GM11168 (cell line): ENCODE measurements around the gene LYRM4.

Source experiments
- in situ Hi-C: fragments of 300-500 bp; cut with MboI; formaldehyde crosslinking; loops from one replicate; pipeline ENCODE4 v1.12.0; 2022; ENCODE audit warnings: low sequenced_read_pairs; ENCODE audit not compliant: unreplicated experiment

The LYRM4 gene

GRCh38 chr6:5181510-5182317 lies 79.0 kb downstream of the LYRM4 start:
- in situ Hi-C loops = no loop called here

GRCh38 chr6:5180636-5181035 lies 80.1 kb downstream of the LYRM4 start:
- in situ Hi-C loops = no loop called here

DNA sequence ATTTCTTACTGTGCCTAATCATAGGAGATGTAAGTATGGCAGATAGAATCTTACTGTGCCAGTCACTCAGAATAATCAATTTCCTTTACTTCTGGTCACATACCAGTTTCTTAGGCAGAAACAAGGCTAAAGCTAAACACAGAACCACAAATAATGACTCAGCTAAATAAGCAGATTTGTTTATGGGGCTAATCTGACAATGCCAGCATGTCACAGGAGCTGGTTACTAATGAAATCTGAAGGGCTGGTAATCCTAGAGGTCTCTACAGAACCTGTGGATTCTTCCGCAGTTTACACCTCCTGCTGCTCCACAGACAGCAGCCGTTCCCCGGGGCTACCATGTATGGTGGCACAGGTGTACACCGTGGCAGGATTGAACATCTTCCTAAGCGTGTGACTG lies 80.8 kb downstream of the LYRM4 start:
- in situ Hi-C loops = no loop called here

GRCh38 chr6:5178806-5179205 lies 81.9 kb downstream of the LYRM4 start:
- in situ Hi-C loops = no loop called here

GRCh38 chr6:5175635-5176034 lies 85.1 kb downstream of the LYRM4 start:
- in situ Hi-C loops = no loop called here

GRCh38 chr6:5174756-5175549 lies 85.8 kb downstream of the LYRM4 start:
- in situ Hi-C loops = no loop called here

- in situ Hi-C loops = no loop called here
These were observed 86.5 kb downstream of the LYRM4 start for GRCh38 chr6:5174244-5174643.

DNA sequence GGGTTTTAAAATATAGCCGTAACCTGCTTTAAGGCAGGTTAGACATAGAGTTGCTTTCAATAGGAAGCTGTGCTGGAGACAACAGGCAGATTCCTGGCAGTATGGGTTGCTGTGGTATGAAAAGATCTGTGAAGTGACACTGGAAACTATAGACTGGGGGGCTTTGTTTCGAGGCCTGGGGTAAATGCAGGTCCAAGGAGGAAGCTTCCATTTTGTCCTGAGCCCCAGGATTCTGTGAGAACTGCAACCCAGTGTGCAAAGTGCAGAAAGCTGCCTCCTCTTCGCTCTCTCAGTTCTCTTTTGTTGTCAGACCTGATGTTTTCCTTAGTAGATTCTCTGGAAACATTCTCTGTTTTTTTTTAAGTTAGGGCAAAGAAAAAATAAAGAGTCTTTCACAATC lies 86.9 kb downstream of the LYRM4 start:
- in situ Hi-C loops = no loop called here

DNA sequence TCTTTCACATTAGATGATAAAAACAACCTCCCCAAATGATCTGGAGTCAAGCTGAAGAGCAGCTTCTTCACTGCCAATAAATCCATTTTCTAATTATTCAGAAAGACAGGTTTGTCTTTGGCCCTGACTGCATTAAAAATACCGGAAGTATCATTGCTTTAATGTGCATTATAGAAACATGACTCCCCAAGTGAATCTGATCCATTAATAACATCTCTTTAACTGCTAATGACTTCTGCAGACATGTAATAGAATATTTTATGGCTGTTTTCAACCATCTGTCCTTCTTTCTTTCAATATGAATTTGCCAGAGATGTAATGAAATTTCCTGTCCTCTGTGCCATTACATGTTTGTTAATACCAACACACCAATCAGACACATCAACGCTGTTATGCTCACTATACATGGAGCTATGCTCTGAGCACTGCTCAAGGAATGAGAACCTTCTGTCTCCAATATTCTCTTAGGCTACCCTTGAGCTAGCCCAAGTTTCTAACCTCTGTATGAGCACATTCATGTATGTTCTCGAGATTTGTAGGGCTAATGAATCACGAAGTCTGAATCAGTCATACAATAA lies 87.8 kb downstream of the LYRM4 start:
- in situ Hi-C loops = no loop called here

DNA sequence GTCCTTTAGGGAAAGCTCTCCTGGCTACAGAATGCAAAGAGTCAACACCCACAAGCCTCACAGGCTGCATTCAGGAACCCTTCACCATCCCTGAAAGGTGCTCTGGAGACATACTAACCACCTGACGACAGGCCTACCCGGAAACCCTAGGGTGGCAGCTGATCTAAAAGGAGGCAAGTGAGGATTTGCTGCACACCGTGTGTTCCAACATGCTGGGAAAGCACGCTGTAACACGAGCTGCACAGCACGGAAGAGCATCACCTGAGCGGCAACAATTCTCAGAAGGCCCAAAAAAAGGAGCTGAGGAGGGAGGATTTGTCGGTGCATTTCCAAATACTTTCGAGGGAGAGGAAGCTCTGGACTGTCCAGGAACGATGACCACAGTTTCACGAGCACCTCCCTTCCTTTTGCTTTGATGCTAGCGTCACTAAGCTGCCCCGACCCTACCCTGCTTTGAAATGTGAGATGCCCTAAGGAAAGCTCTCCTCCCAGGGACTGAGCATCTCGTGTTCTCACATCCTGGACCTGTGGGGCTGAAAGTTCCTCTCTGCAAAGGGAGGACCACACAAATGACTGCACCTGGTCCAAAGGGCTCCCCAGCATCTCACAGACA lies 88.6 kb downstream of the LYRM4 start:
- in situ Hi-C loops = no loop called here

GRCh38 chr6:5167501-5167900 lies 93.2 kb downstream of the LYRM4 start:
- in situ Hi-C loops = no loop called here

DNA sequence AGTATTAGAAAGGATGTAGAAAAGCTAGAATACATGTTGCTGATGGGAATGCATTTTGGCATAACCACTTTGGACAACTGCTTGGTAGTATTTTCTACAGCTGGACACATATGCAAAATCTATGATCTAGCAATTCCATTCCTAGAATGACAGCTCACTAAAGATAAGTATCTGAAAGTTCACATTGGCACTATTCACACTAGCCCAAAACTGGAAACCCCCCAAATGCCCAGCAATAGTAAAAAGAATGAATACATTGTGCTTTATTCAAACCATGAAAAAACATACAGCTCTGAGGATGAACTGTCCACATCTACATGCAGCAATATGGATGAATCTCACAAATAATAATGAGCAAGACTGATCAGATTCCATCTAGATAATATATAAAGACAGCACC lies 96.7 kb downstream of the LYRM4 start:
- in situ Hi-C loops = no loop called here

DNA sequence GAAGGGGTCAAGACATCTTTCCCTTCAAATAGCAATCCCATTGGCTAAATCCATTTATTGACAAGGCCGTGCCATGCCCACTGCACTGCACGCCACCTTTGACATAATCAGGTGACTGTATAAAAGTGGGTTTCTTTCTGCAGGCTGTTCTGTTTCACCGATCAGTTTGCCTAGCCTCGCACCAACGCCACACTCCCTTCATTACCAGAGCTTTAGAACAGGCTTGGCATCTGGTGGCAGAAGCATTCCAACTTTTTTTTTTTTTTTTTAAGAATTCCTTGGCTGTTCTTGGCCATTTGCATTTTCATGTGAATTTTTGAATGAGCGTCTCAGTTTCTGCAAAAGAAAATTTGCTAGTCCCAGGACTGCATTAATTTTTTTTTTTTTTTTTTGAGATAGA lies 97.5 kb downstream of the LYRM4 start:
- in situ Hi-C loops = no loop called here

GRCh38 chr6:5162355-5162754 lies 98.4 kb downstream of the LYRM4 start:
- in situ Hi-C loops = no loop called here

- in situ Hi-C loops = no loop called here
These were observed 100.5 kb downstream of the LYRM4 start for GRCh38 chr6:5160206-5160605.

- in situ Hi-C loops = no loop called here
These were observed 101.6 kb downstream of the LYRM4 start for GRCh38 chr6:5159162-5159561.

- in situ Hi-C loops = no loop called here
These were observed 102.6 kb downstream of the LYRM4 start for GRCh38 chr6:5158180-5158579.

DNA sequence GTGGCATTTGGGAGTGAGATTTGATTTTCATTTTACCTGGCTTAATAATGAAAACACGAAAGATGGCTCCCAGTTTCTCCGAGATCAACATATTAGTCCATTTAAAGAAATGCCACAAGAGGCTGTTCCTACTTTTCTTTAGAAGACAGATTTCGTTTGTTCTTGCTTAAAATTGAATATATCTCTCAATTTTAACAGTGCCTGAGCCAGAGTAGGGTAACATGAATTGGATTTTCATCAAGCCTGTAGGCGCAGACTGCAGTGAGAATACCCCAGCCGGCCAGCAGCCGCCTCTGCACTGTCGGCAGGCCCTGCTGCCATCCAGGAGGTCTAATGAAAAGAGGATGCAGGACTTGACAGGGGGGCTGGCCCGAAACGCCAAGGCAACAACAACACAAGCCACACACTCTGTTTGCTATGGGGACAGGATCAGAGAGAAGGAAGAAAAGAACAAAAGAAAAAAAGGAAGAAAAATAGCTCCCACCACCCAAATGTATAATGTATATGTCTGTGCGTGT lies 103.1 kb downstream of the LYRM4 start:
- in situ Hi-C loops = no loop called here

DNA sequence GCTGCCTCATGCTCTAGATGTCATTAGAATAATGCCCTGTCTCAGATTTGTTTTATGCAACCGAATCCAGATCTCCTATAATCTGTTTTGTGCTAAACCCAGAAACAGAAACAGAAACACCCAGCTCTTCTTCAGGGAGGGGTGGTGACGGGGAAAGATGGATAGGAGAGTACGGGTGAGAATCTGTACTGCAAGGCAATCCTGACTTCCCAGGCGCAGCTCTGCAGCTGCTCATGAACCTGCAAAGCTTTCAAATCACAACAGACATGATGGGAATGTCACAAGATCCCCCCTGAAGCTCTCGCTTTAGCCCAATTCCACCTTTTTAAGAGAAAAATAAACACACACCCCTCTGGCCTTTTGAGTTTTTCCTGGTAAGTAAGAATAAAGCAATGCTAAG lies 104.1 kb downstream of the LYRM4 start:
- in situ Hi-C loops = no loop called here

- in situ Hi-C loops = no loop called here
These were observed 104.8 kb downstream of the LYRM4 start for GRCh38 chr6:5155906-5156305.

- in situ Hi-C loops = no loop called here
These were observed 107.6 kb downstream of the LYRM4 start for GRCh38 chr6:5153186-5153585.
